HepG2 (cell line): Measurements from ENCODE around the gene HOXA4. TPM values are rescaled to one million over a fixed set of nuclear protein-coding genes. Genes with fewer than 3 reads are reported as not detected.

Experiments
- HOXA3 ChIP-seq: sonication (generic); formaldehyde crosslinking; IDR thresholded peaks from 2 replicates; pipeline ENCODE4 v1.5.0; 2020; ENCODE audit warnings: missing genetic modification reagents
- JUND ChIP-seq: sonication (generic); formaldehyde crosslinking; IDR thresholded peaks from 2 replicates; pipeline ENCODE4 v1.8.0; 2022; ENCODE audit warnings: mild to moderate bottlenecking, missing genetic modification reagents
- MED1 ChIP-seq: sonication (generic); formaldehyde crosslinking; IDR thresholded peaks from 2 replicates; pipeline ENCODE4 v1.4.0; 2020; ENCODE audit warnings: missing genetic modification reagents
- MED8 ChIP-seq: sonication (generic); formaldehyde crosslinking; IDR thresholded peaks from 2 replicates; pipeline ENCODE4 v1.8.1; 2023; ENCODE audit warnings: mild to moderate bottlenecking, missing genetic modification reagents; ENCODE audit not compliant: insufficient replicate concordance
- RFXAP ChIP-seq: sonication (generic); formaldehyde crosslinking; IDR thresholded peaks from 2 replicates; pipeline ENCODE4 v1.4.0; 2020; ENCODE audit warnings: missing genetic modification reagents, borderline replicate concordance
- SAFB2 ChIP-seq: sonication (generic); formaldehyde crosslinking; IDR thresholded peaks from 2 replicates; pipeline ENCODE4 v1.5.1; 2020; ENCODE audit warnings: missing genetic modification reagents, low read depth, mild to moderate bottlenecking, borderline replicate concordance
- SIX4 ChIP-seq: sonication (generic); formaldehyde crosslinking; IDR thresholded peaks from 2 replicates; pipeline ENCODE4 v1.4.0; 2020; ENCODE audit warnings: missing genetic modification reagents
- SSRP1 ChIP-seq: IDR thresholded peaks from 2 replicates; pipeline ENCODE4 v1.6.1; 2016; ENCODE audit warnings: control low read depth
- WIZ ChIP-seq: sonication (generic); formaldehyde crosslinking; IDR thresholded peaks from 2 replicates; pipeline ENCODE4 v1.5.1; 2020; ENCODE audit warnings: mild to moderate bottlenecking, missing genetic modification reagents
- ZFP36L2 ChIP-seq: sonication (generic); formaldehyde crosslinking; IDR thresholded peaks from 2 replicates; pipeline ENCODE4 v1.4.0; 2020; ENCODE audit warnings: missing genetic modification reagents
- ZFP62 ChIP-seq: sonication (generic); formaldehyde crosslinking; IDR thresholded peaks from 2 replicates; pipeline ENCODE4 v1.4.0; 2020; ENCODE audit warnings: missing genetic modification reagents
- ZKSCAN1 ChIP-seq: fragments of 150-350 bp; IDR thresholded peaks from 2 replicates; pipeline ENCODE4 v1.6.1; 2014; ENCODE audit warnings: low read length
- ZNF235 ChIP-seq: sonication (generic); formaldehyde crosslinking; IDR thresholded peaks from 2 replicates; pipeline ENCODE4 v1.8.1; 2023; ENCODE audit warnings: mild to moderate bottlenecking, missing genetic modification reagents, borderline replicate concordance
- ZNF513 ChIP-seq: sonication (generic); formaldehyde crosslinking; conservative IDR thresholded peaks from 2 replicates; pipeline ENCODE4 v1.5.0; 2020; ENCODE audit warnings: missing genetic modification reagents
- ZNF652 ChIP-seq: IDR thresholded peaks from 2 replicates; pipeline ENCODE4 v1.6.1; 2016; ENCODE audit warnings: low read depth, borderline replicate concordance
- ZNF740 ChIP-seq: sonication (generic); formaldehyde crosslinking; IDR thresholded peaks from 2 replicates; pipeline ENCODE4 v1.4.0; 2020; ENCODE audit warnings: missing genetic modification reagents
- ZNF788 ChIP-seq: sonication (generic); formaldehyde crosslinking; IDR thresholded peaks from 2 replicates; pipeline ENCODE4 v1.5.0; 2020; ENCODE audit warnings: mild to moderate bottlenecking, missing genetic modification reagents, borderline replicate concordance
- ZNF83 ChIP-seq: sonication (generic); formaldehyde crosslinking; IDR thresholded peaks from 2 replicates; pipeline ENCODE4 v1.4.0; 2020; ENCODE audit warnings: missing genetic modification reagents, mild to moderate bottlenecking, borderline replicate concordance
- ZSCAN20 ChIP-seq: sonication (generic); formaldehyde crosslinking; IDR thresholded peaks from 2 replicates; pipeline ENCODE4 v1.4.0; 2020; ENCODE audit warnings: missing genetic modification reagents, mild to moderate bottlenecking, borderline replicate concordance
- polyA plus RNA-seq, 8 experiments: library from polyadenylated mRNA; depleted of rRNA in 3 of 8; stranded (reverse) in 7 of 8; unstranded in 1 of 8; fragments of >200 nt; fragmentation: Illumina TruSeq in 4 of 8; extraction: Trizol in 4 of 8; gene quantifications; 2 replicates each; pipeline versions ENCODE4 v1.2.1 to v1.2.3, GENCODE V29; 2011 to 2016; ENCODE audit warnings: low read depth in 4 of 8, missing spikeins in 1 of 8, mixed read lengths in 1 of 8; ENCODE audit not compliant: insufficient read depth in 1 of 8
- total RNA-seq, 5 experiments: library from RNA; depleted of rRNA; stranded (reverse); fragments of >200 nt; fragmentation: Illumina TruSeq; extraction: Trizol; gene quantifications; 2 replicates each; pipeline ENCODE4 v1.2.3, GENCODE V29; 2016; ENCODE audit warnings: low read depth in 1 of 5
- TF ChIP-seq, protein P1 (sequence below): sonication (generic); formaldehyde crosslinking; IDR thresholded peaks from 2 replicates; pipeline ENCODE4 v1.4.0; 2020; ENCODE audit warnings: missing genetic modification reagents
- TF ChIP-seq, protein P2 (sequence below): sonication (generic); formaldehyde crosslinking; IDR thresholded peaks from 2 replicates; pipeline ENCODE4 v1.5.0; 2020; ENCODE audit warnings: mild to moderate bottlenecking, missing genetic modification reagents

HOXA4 gene
- total and polyA plus RNA-seq, 2 of the 13 experiments (the other 11 are each of a cell fraction or from before 2014, with no cell fraction given): 2.4 to 5.4 TPM

- TF ChIP-seq ZNF652 (CRISPR knock-in tag) (no peak), SIX4 (no peak), JUND (no peak), ZNF740 (CRISPR knock-in tag) (no peak; the same call in 1 of the 2 replicates), ZSCAN20 (no peak), ZNF83 (CRISPR knock-in tag) (no peak), ZFP62 (no peak), RFXAP (CRISPR knock-in tag) (no peak), ZFP36L2 (no peak), MED8 (CRISPR knock-in tag) (no peak), ZNF513 (CRISPR knock-in tag) (no peak), ZNF235 (CRISPR knock-in tag) (peak; percentile 32; the same call in 1 of the 2 replicates), WIZ (CRISPR knock-in tag) (no peak), MED1 (CRISPR knock-in tag) (no peak), ZKSCAN1 (no peak), HOXA3 (CRISPR knock-in tag) (peak; percentile 73), SAFB2 (no peak), SSRP1 (no peak), ZNF788 (CRISPR knock-in tag) (peak; percentile 71; the same call in 1 of the 2 replicates)
- TF ChIP-seq, protein P1, sequence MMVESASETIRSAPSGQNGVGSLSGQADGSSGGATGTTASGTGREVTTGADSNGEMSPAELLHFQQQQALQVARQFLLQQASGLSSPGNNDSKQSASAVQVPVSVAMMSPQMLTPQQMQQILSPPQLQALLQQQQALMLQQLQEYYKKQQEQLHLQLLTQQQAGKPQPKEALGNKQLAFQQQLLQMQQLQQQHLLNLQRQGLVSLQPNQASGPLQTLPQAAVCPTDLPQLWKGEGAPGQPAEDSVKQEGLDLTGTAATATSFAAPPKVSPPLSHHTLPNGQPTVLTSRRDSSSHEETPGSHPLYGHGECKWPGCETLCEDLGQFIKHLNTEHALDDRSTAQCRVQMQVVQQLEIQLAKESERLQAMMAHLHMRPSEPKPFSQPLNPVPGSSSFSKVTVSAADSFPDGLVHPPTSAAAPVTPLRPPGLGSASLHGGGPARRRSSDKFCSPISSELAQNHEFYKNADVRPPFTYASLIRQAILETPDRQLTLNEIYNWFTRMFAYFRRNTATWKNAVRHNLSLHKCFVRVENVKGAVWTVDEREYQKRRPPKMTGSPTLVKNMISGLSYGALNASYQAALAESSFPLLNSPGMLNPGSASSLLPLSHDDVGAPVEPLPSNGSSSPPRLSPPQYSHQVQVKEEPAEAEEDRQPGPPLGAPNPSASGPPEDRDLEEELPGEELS (CRISPR knock-in tag): peak; percentile 52; the same call in 1 of the 2 replicates
- TF ChIP-seq, protein P2, sequence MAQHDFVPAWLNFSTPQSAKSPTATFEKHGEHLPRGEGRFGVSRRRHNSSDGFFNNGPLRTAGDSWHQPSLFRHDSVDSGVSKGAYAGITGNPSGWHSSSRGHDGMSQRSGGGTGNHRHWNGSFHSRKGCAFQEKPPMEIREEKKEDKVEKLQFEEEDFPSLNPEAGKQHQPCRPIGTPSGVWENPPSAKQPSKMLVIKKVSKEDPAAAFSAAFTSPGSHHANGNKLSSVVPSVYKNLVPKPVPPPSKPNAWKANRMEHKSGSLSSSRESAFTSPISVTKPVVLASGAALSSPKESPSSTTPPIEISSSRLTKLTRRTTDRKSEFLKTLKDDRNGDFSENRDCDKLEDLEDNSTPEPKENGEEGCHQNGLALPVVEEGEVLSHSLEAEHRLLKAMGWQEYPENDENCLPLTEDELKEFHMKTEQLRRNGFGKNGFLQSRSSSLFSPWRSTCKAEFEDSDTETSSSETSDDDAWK (CRISPR knock-in tag): no peak
Measured at GRCh38 chr7:27130540-27131389, at the start of gene HOXA4 (continued).
